ENCODE data around the gene TXN2. TPM values are rescaled to one million over a fixed set of nuclear protein-coding genes. Genes with fewer than 3 reads are reported as not detected.

The TXN2 gene
- total RNA-seq, 2 experiments from 2014 or later: 26.4 to 26.5 TPM

DNA sequence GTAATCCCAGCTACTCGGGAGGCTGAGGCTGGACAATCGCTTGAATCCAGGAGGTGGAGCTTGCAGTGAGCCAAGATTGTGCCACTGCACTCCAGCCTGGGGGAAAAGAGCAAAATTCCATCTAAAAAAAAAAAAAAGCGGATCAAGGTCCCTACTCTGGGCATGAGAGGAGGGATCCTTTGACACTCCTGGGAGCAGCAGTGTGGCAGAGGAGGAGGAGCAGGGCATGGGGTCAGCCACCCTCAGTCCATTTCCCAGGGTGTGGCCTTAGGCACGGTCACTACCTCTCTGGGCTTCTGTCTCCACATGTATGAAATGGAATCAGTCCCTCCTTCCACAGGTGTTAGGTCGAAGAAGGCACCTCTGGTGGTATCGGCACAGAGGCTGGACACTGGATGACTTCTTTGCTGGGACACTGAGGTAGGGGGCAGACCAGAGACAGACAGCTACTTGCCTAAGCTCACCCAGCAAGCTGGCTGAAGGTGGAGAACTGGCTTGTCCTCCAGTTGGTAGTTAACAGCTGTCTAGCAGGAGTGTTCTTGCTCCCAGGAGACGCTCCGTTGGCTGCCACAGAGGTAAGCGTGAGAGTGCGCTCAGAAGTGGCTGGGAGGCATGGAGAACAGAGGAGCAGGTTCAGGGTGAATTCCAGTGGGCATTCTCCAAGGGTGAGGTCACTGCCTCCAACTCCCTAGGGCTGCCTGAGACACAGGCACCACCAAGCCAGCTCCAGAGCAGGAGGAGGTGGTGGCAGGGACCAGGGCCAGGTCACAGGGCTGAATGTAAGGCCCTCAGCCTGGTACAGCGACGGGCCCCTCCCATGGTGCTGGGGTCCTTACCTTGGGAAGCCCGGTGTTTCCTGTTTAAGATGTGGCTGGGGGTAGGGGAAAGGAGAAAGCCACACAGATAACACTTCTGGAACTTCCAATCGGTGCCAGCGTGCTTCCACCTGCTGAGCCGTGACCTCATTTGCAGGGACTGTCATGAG, 19.5 kb downstream of the TXN2 start:
- DNase-seq (peak in 1 of 14 experiments; percentile 12), ATAC-seq (ENCODE audit: poor library complexity) (no peak)
- TF ChIP-seq, protein P1, sequence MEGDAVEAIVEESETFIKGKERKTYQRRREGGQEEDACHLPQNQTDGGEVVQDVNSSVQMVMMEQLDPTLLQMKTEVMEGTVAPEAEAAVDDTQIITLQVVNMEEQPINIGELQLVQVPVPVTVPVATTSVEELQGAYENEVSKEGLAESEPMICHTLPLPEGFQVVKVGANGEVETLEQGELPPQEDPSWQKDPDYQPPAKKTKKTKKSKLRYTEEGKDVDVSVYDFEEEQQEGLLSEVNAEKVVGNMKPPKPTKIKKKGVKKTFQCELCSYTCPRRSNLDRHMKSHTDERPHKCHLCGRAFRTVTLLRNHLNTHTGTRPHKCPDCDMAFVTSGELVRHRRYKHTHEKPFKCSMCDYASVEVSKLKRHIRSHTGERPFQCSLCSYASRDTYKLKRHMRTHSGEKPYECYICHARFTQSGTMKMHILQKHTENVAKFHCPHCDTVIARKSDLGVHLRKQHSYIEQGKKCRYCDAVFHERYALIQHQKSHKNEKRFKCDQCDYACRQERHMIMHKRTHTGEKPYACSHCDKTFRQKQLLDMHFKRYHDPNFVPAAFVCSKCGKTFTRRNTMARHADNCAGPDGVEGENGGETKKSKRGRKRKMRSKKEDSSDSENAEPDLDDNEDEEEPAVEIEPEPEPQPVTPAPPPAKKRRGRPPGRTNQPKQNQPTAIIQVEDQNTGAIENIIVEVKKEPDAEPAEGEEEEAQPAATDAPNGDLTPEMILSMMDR (IDR thresholded peaks at IDR 0.05): no peak
- Histone ChIP-seq H3K4me1 (ENCODE audit: insufficient read depth, low read length) (peaks cover 6% of the 10 kb centered on the region), H3K36me3 (ENCODE audit: insufficient read depth, low read length) (peaks cover 3% of the 10 kb centered on the region), H3K27ac (ENCODE audit: low read depth in 1 of 2, low read length in 2 of 2) (no peak overlapping the region), H3K4me3 (ENCODE audit: low read length) (no peak overlapping the region), H3K9me3 (ENCODE audit: control insufficient read depth in 1 of 2, insufficient read depth in 1 of 2, low read length in 2 of 2) (no peaks in the 10 kb centered on the region), H3K27me3 (ENCODE audit: control insufficient read depth in 1 of 2, insufficient read depth in 2 of 2, low read length in 2 of 2) (no peaks in the 10 kb centered on the region)
- Mint-ChIP-seq H3K4me1 (ENCODE audit: low read depth) (peaks cover 12% of the 10 kb centered on the region), H3K9me3 (no peaks in the 10 kb centered on the region), H3K4me3 (no peak overlapping the region), H3K27me3 (no peaks in the 10 kb centered on the region), H3K27ac (no peak overlapping the region), H3K36me3 (ENCODE audit: low read depth) (peaks cover 4% of the 10 kb centered on the region)
- ChIA-PET CTCF (no interaction called here), POLR2A (interaction anchor here (1.0 to 1.2 kb wide), 2 partner anchors 10 to 77 kb away, joined by 3 to 4 read pairs; no protein-coding TSS in a partner anchor)
- intact Hi-C loops (cut with DNase I, micrococcal nuclease): no loop called here

DNA sequence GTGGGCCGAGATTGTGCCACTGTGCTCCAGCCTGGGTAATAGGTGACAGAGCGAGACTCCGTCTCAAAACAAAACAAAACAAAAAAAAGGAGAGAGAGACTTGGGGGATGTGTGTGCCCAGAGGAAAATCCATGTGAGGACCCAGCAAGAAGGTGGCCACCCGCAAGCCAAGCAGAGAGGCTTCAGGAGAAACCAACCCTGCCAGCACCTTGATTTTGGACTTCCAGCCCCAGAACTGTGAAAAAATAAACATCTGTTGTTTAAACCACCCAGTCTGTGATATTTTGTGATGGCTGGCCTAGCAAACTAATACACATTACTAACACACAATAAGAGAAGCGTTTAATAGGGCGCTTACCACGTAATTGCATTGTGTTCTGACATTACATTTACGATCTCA, 21.2 kb downstream of the TXN2 start:
- CTCF ChIA-PET: no interaction called here
- no peaks in the 10 kb centered on the region for H3K36me3 Mint-ChIP-seq (ENCODE audit: low read depth)

DNA sequence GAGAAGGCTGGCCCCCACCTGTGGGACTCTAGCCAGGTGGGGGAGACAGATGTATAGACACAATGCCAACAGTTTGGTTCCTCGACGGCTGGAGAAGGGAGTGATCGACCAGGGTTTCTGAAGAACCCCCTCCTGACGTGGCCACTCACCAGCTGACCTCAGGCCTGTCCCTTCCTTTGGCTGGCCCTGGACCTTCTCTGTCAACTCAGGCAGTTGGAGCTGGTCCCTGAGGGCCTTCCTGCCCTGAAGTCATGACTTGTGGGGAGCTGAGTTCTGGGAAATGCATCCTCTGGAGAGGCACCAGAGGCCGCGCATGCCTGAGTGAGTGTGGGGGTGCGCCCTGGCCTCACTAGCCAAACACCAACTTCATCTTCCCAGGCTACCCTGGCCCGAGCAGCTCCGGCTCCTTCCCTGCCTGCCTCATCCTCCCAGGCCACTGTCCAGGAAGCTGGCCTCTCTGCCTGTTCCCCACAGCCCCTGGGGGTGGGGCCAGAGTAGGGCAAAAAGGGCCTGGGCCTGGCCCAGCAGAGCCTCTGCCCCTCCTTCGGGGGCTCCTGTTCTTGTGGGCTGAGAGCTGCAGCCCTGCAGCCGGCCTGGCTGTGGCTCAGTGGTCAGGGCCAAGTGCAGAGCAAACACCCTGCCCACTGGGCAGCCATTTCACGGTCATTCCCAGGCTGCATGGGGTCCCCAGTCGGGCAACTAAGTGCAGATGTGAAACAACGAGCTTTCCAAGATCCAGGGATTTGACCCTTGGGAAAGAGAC, 23.6 kb downstream of the TXN2 start:
- ATAC-seq (ENCODE audit: poor library complexity) (no peak), DNase-seq (no peak)
- intact Hi-C loops (cut with DNase I, micrococcal nuclease): no loop called here
- Histone ChIP-seq H3K4me3 (ENCODE audit: low read length) (no peak overlapping the region), H3K4me1 (ENCODE audit: insufficient read depth, low read length) (peaks cover 33% of the 10 kb centered on the region), H3K36me3 (ENCODE audit: insufficient read depth, low read length) (no peaks in the 10 kb centered on the region), H3K27ac (ENCODE audit: low read depth in 1 of 2, low read length in 2 of 2) (no peak overlapping the region), H3K9me3 (ENCODE audit: control insufficient read depth in 1 of 2, insufficient read depth in 1 of 2, low read length in 2 of 2) (no peaks in the 10 kb centered on the region), H3K27me3 (ENCODE audit: control insufficient read depth in 1 of 2, insufficient read depth in 2 of 2, low read length in 2 of 2) (no peaks in the 10 kb centered on the region)
- Mint-ChIP-seq H3K27me3 (no peaks in the 10 kb centered on the region), H3K36me3 (ENCODE audit: low read depth) (no peaks in the 10 kb centered on the region), H3K4me3 (no peak overlapping the region), H3K4me1 (ENCODE audit: low read depth) (peaks cover 25% of the 10 kb centered on the region), H3K27ac (peak overlapping the region; percentile 10), H3K9me3 (no peaks in the 10 kb centered on the region)
- ChIA-PET POLR2A (interaction anchor here (1.1 kb wide), 1 partner anchor 86 kb away, joined by 3 read pairs; no protein-coding TSS in a partner anchor), CTCF (no interaction called here)
- TF ChIP-seq, protein P1 (IDR thresholded peaks at IDR 0.05): no peak

More for the DNA sequence above, 21.2 kb downstream of the TXN2 start:
- DNase-seq: no peak
- POLR2A ChIA-PET: no interaction called here
- no peak for ATAC-seq (ENCODE audit: poor library complexity)
- H3K4me3 Mint-ChIP-seq: no peak overlapping the region
- intact Hi-C loops (cut with DNase I, micrococcal nuclease): no loop called here
- no peaks in the 10 kb centered on the region for H3K27me3 Mint-ChIP-seq
- Histone ChIP-seq H3K4me1 (ENCODE audit: insufficient read depth, low read length) (peaks cover 12% of the 10 kb centered on the region), H3K9me3 (ENCODE audit: control insufficient read depth in 1 of 2, insufficient read depth in 1 of 2, low read length in 2 of 2) (no peaks in the 10 kb centered on the region), H3K36me3 (ENCODE audit: insufficient read depth, low read length) (no peaks in the 10 kb centered on the region), H3K4me3 (ENCODE audit: low read length) (no peak overlapping the region), H3K27ac (ENCODE audit: low read depth in 1 of 2, low read length in 2 of 2) (no peak overlapping the region), H3K27me3 (ENCODE audit: control insufficient read depth in 1 of 2, insufficient read depth in 2 of 2, low read length in 2 of 2) (no peaks in the 10 kb centered on the region)
- peaks cover 12% of the 10 kb centered on the region for H3K4me1 Mint-ChIP-seq (ENCODE audit: low read depth)
- no peak overlapping the region for H3K27ac Mint-ChIP-seq
- no peaks in the 10 kb centered on the region for H3K9me3 Mint-ChIP-seq
- TF ChIP-seq, protein P1 (IDR thresholded peaks at IDR 0.05): no peak

Data from CD4-positive, alpha-beta T cell (primary cell).